GF-D8 (cell line): ENCODE data around the gene CXorf58.
"Not testable (repeated sequence)": the region's sequence is repeated elsewhere in the genome, so short reads cannot be mapped to it uniquely, and the experiment has no call there.

ENCODE experiments used
- DNase-seq: peaks from one replicate; lab custom pipeline; 2025; lab: John Stamatoyannopoulos, UW

CXorf58 gene

DNA sequence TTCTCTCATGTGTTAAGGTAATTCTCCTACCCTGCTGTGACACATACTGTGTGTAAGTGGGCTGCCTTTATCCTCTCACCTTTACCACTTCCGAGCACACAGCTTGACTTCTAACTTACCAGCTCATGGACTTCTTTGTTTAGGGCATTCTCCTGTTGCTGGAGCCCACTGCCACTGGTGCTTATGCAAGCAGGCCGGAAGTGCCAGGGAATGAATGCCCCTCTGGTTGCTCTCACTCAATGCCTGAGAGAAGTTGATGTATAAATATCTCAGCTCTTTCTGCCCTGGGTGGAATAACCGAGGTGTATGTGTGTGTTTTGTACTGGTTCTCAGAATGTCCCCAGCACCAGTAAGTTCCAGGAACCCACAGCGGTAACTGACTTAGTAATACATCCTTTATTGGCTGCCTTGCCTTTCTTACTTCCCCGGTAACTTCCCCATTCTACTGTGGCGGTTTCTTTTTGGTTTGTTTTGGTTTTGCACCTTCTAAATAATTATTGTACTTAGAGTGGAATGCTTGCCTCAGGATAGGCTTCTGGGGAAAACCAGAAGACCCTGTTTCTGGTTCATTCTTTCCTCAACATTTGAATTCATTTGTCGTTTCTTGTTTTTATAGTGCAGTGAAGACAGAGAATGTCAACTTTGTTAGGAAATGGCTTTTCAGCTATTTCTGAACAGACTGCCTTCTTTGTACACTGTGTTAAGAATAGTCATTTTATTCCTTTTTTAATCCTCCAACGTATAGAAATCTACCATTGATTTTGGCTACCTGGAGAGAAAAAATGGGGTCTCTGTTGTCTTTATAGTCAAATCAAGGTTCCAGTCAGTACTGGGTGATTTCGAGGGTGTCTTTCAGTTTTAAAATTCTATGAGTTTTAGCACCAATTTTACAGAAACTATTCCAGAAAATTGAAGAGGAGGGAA lies 45.4 kb downstream of the CXorf58 start:
- DNase-seq, result peak; percentile 71

DNA sequence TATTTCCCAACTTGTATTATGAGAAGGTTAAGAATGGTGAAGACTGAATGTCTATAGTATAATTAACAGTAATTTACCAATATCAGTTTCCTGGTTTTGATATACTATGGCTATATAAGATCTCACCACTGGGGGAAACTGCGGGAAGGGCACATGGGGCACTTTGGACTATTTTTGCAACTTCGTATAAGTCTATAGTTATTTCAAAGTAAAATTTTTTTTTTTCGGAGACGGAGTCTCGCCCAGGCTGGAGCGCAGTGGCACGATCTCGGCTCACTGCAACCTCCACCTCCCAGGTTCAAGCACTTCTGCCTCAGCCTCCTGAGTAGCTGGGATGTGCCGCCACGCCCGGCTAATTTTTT lies 46.1 kb downstream of the CXorf58 start:
- DNase-seq, result no peak

DNA sequence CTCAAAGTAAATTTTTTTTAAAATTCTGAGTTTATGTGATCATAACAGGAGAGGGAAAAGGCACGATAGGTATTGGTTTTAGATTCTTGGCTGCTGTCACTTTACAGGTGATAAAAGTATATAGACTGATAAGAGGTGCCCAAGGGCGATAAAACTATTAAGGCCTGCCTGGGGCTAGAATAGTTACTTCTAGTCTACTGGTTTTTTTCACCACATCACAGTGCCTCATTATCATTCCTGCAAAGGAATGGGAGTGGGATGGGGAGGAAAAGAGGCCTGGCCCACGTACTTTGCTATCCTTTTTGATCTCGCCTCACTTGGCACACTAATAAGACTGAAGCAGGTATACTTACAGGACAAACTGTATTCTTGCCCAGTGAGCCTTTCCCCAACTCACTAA lies 46.6 kb downstream of the CXorf58 start:
- no peak for DNase-seq

DNA sequence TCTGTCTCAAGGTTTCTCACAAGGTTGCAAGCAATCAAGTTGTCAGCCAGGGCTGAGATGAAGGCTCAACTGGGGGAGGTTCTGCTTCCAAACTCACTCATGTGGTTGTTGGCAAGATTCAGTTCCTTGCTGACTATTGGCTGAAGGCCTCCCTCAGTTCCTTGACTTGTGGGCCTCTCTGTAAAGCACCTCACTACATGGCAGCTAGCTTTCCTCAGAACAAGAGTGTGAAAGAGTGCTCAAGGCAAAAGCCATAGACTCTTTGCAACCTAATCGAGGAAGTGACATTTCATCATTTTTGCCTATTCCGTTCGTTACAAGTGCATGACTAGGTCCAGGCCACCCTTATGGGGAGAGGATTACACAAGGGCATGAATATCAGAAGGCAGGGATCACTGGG lies 52.0 kb downstream of the CXorf58 start:
- DNase-seq, result peak; percentile 80

DNA sequence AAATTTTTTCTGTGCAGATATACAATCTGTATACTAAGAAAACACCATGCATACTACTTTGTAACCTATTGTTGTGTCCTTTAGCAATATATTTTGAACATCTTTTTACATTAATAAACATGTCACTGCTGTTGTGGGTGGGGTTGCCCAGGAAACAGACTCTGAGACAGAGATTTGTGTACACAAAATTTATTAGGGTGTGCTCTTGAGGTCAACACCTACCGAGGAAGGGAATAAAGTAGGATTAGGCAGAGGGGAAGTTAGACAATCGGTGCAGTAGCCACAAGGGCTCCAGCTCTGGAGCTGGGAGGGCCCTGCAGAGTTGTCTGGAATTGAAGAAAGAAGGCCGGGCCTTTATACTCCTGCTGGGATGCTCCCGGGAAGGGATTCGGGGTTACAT lies 56.4 kb downstream of the CXorf58 start:
- DNase-seq, result no peak

DNA sequence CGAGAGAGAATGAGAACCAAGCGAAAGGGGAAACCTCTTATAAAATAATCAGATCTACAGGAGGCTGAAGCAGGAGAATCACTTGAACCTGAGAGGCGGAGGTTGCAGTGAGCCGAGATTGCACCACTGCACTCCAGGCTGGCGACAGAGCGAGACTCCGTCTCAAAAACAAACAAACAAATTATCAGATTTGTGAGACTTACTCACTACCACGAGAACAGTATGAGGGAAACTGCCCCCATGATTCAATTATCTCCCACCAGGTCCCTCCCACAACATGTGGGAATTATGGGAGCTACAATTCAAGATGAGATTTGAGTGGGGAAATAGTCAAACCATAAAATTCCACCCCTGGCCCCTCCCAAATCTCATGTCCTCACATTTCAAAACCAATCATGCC lies 57.8 kb downstream of the CXorf58 start:
- DNase-seq, result not testable (repeated sequence)

DNA sequence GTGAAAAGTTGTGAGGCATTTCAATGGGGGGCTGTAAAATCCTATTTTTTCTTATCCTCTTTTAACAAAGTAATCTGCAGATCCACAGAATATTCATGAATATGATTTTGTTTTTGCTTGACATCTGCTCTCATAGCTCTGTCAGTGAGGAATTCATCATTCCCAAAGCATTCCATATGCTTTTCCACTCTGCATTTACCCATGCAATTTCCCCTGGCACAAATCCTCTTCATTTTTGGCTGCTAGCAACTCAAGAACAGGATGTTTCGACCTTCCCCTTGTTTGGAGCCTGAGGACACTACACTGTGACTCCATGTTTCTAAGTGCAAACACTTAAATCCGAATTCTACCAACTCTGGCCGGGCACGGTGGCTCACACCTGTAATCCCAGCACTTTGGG lies 70.7 kb downstream of the CXorf58 start:
- no peak for DNase-seq

DNA sequence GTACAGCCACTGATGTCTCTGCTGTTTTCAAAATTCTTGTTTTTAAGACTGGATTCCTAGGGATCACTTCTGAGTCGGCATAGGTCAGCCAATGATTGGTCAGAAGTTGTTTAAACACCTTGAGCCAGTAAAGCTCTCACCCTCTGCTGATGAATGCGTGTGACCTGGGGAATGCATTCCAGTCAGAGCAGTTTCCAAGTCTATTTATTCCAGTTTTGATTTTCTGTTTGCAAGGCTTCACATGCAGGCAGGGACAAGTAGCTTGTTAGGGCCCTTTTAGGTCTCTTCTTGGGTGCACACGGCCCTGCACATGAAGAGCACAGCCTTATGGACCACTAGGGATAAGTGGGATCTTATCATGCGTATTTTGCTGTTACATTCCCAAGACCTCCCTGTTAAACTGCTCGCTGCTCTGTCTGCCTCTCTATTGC lies 72.2 kb downstream of the CXorf58 start:
- DNase-seq, result no peak

DNA sequence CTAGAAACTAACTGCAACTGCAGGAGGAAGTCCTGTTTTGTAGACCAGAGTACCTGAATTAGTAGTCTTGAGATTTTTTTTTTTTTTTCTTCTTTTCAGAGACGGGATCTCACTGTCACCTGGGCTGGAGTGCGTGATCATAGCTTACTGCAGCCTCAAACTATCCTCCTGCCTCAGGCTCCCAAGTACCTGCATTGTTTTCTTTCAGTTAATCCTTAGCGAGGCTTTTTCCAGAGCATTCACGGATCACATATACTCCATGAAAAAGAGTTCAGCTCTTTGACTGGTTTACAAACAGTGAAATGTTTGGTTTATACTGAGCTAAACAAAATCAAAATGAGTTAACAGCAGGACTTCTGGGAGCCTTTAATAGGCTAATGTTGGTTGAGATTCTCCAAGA lies 73.4 kb downstream of the CXorf58 start:
- no peak for DNase-seq

DNA sequence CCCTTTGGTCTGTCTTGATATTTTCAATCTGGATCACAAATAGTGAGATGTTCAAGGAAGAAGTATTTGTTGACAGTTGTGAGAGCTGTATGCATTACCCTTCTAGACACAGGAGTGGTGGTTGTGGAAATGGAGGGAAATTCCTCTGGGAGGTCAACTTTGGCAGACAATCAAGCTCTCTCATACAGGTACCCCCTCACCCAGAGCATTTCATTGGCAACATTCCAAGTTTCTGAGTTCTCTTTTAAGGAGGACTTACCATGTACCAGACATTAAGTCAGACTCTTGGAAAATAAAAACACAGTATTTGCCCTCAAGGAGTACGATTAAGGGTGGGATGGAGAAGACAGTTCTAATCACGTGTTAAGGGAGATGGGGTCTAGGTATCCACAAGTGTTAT lies 73.9 kb downstream of the CXorf58 start:
- no peak for DNase-seq

DNA sequence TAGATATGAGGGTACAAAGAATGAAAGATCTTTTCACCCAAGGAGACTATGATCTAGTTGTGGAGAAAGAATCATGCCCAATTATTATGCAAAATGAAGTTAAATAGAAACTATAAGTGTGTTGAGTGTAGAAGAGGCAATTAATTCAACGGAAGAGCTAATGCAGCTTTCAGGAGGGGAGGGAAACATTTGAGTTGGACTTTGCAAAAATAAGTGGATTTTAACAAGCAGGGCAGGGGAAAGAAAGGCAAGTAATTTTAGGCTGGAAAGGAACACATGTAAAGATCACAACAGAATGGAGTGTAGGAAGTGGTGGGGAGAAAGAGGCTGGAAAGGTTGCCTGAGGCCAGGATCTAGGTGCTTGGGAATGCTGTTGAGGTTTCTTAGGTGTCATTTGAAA lies 75.1 kb downstream of the CXorf58 start:
- no peak for DNase-seq
